Sigmoid colon (tissue), 7 donors: ENCODE results near the gene KRTAP4-11. TPM values are rescaled to one million over a fixed set of nuclear protein-coding genes. Genes with fewer than 3 reads are reported as not detected.

Source experiments
- DNase-seq: peaks from one replicate; pipeline ENCODE4 v3.0.0-alpha.2; 2019
- H3K27ac ChIP-seq, 4 donors: fragments of 200-600 bp; sonication (generic); one replicate each; pipeline ENCODE4 v1.5.1; 2016 to 2019; ENCODE audit warnings: mild to moderate bottlenecking in 1 of 4
- H3K27me3 ChIP-seq, 3 donors: fragments of 200-600 bp; sonication (generic); one replicate each; pipeline ENCODE4 v1.5.1; 2019; ENCODE audit warnings: mild to moderate bottlenecking in 1 of 3
- H3K36me3 ChIP-seq, 4 donors: fragments of 200-600 bp; sonication (generic); one replicate each; pipeline ENCODE4 v1.5.1; 2016 to 2019
- H3K4me1 ChIP-seq, 4 donors: fragments of 200-600 bp; sonication (generic); one replicate each; pipeline ENCODE4 v1.5.1; 2017 to 2019
- H3K4me3 ChIP-seq, 4 donors: fragments of 200-600 bp; sonication (generic); one replicate each; pipeline ENCODE4 v1.5.1; 2017 to 2019; ENCODE audit warnings: mild to moderate bottlenecking in 2 of 4, moderate library complexity in 1 of 4
- H3K9me3 ChIP-seq, 4 donors: fragments of 200-600 bp in 3 of 4; sonication (generic) in 3 of 4; one replicate each; pipeline versions ENCODE4 v1.5.1 to v1.6.1; 2013 to 2019
- EP300 ChIP-seq, 4 donors: sonication (generic); formaldehyde crosslinking; IDR thresholded peaks; one replicate each; pipeline ENCODE4 v1.6.1; 2017; ENCODE audit warnings: antibody characterized with exemption in 4 of 4
- POLR2A ChIP-seq, 2 donors: fragments of 450-650 bp; IDR thresholded peaks; one replicate each; pipeline ENCODE4 v1.6.1; 2016; ENCODE audit warnings: antibody characterized with exemption in 2 of 2, mild to moderate bottlenecking in 2 of 2, moderate library complexity in 2 of 2
- POLR2AphosphoS5 ChIP-seq, 4 donors: sonication (generic); formaldehyde crosslinking; IDR thresholded peaks; one replicate each; pipeline ENCODE4 v1.6.1; 2017; ENCODE audit warnings: antibody characterized with exemption in 4 of 4
- WGBS, 2 donors: extraction: QIAGEN DNeasy Blood & Tissue Kit; methylation state at CpG; one replicate each; pipeline ENCODE4 v1.1.7; 2013; 5-methylcytosine and 5-hydroxymethylcytosine counted together
- intact Hi-C: fragments of 100-400 bp; cut with DNase I; formaldehyde crosslinking; loops from one replicate; pipeline ENCODE4 v1.15.1; 2023
- polyA plus RNA-seq, 3 donors: library from polyadenylated mRNA; stranded (reverse); fragments of 200-250 nt; gene quantifications; one replicate each; pipeline ENCODE4 v1.2.3, GENCODE V29; 2013
- total RNA-seq, 4 donors: library from RNA; depleted of rRNA; stranded (reverse); fragments of >200 nt; gene quantifications; one replicate each; pipeline ENCODE4 v1.1.0, GENCODE V29; 2016
- TF ChIP-seq, protein P1 (sequence below), 4 experiments: fragments of 450-650 bp in 3 of 4; fragments of 200-600 bp in 1 of 4; IDR thresholded peaks; one replicate each; pipeline ENCODE4 v1.5.1; 2016 to 2019; ENCODE audit warnings: antibody characterized with exemption in 4 of 4, mild to moderate bottlenecking in 3 of 4, moderate library complexity in 2 of 4
- donor health status: healthy with polysubstance abuse.
- donor health status: Bipolar disorder and iron deficiency.
- donor health status: healthy.

KRTAP4-11 gene
- total and polyA plus RNA-seq, 7 donors = not detected

- no peaks in the 10 kb centered on the region for H3K27me3 ChIP-seq
- DNase-seq = no peak
- H3K36me3 ChIP-seq = no peaks in the 10 kb centered on the region
- intact Hi-C loops = no loop called here
- H3K27ac ChIP-seq = no peak overlapping the region
- H3K4me3 ChIP-seq = no peak overlapping the region
- no peaks in the 10 kb centered on the region for H3K4me1 ChIP-seq
- H3K9me3 ChIP-seq = no peaks in the 10 kb centered on the region
- WGBS, 2 donors = 57 to 76% methylated on average over 2 of the region's 2 CpGs
- TF ChIP-seq POLR2A (IDR thresholded peaks at IDR 0.05) = no peak
- TF ChIP-seq POLR2AphosphoS5 (IDR thresholded peaks at IDR 0.05) = no peak
- TF ChIP-seq EP300 (IDR thresholded peaks at IDR 0.05) = no peak
- TF ChIP-seq, protein P1, sequence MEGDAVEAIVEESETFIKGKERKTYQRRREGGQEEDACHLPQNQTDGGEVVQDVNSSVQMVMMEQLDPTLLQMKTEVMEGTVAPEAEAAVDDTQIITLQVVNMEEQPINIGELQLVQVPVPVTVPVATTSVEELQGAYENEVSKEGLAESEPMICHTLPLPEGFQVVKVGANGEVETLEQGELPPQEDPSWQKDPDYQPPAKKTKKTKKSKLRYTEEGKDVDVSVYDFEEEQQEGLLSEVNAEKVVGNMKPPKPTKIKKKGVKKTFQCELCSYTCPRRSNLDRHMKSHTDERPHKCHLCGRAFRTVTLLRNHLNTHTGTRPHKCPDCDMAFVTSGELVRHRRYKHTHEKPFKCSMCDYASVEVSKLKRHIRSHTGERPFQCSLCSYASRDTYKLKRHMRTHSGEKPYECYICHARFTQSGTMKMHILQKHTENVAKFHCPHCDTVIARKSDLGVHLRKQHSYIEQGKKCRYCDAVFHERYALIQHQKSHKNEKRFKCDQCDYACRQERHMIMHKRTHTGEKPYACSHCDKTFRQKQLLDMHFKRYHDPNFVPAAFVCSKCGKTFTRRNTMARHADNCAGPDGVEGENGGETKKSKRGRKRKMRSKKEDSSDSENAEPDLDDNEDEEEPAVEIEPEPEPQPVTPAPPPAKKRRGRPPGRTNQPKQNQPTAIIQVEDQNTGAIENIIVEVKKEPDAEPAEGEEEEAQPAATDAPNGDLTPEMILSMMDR (IDR thresholded peaks at IDR 0.05) = no peak
Observed at GRCh38 chr17:41133880-41134735, 15.9 kb upstream of the KRTAP4-11 start.

GRCh38 chr17:41131979-41132378 is 13.8 kb upstream of the KRTAP4-11 start:
- 68 to 77% methylated on average over 3 of the region's 3 CpGs for WGBS, 2 donors
- H3K27ac ChIP-seq = no peak overlapping the region
- H3K9me3 ChIP-seq = no peaks in the 10 kb centered on the region
- no peak overlapping the region for H3K4me3 ChIP-seq
- no peaks in the 10 kb centered on the region for H3K36me3 ChIP-seq
- H3K4me1 ChIP-seq = no peaks in the 10 kb centered on the region
- intact Hi-C loops = no loop called here
- no peak for DNase-seq
- no peaks in the 10 kb centered on the region for H3K27me3 ChIP-seq
- TF ChIP-seq EP300 (IDR thresholded peaks at IDR 0.05) (no peak), POLR2AphosphoS5 (IDR thresholded peaks at IDR 0.05) (no peak), POLR2A (IDR thresholded peaks at IDR 0.05) (no peak)
- TF ChIP-seq, protein P1 (IDR thresholded peaks at IDR 0.05) = no peak

- Histone ChIP-seq H3K27ac (no peak overlapping the region), H3K4me1 (no peaks in the 10 kb centered on the region), H3K4me3 (no peak overlapping the region), H3K9me3 (no peaks in the 10 kb centered on the region), H3K36me3 (no peaks in the 10 kb centered on the region), H3K27me3 (peaks cover 0 to 1% (median 0%) of the 10 kb centered on the region in 3 donors)
- TF ChIP-seq POLR2AphosphoS5 (IDR thresholded peaks at IDR 0.05) (no peak), EP300 (IDR thresholded peaks at IDR 0.05) (no peak), POLR2A (IDR thresholded peaks at IDR 0.05) (no peak)
- TF ChIP-seq, protein P1 (IDR thresholded peaks at IDR 0.05) = no peak
- 42 to 83% methylated on average over 1 of the region's 1 CpG for WGBS, 2 donors
- DNase-seq = no peak
- intact Hi-C loops = no loop called here
Observed at GRCh38 chr17:41127371-41127770, 9.2 kb upstream of the KRTAP4-11 start.

DNA sequence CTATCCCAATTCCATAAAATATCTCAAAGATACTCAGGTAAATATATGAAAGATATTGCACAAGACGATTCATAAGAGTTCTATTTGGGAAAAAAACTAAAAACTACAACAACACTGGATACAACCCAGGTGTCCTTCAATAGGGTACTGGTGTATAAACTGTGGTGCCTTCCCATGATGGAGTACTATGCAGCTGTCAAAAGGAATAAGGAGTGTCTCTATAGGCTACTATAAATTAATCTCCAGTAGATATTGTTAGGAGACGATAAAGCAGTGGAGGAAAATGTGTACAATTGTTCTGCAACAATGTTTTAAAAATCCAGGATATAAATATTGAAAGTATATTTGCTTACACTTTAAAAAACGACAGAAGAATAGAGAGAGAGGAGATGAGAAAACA is 8.2 kb upstream of the KRTAP4-11 start:
- intact Hi-C loops = no loop called here
- Histone ChIP-seq H3K27ac (no peak overlapping the region), H3K4me3 (no peak overlapping the region), H3K27me3 (peaks cover 0 to 4% (median 0%) of the 10 kb centered on the region in 3 donors), H3K36me3 (no peaks in the 10 kb centered on the region), H3K4me1 (no peaks in the 10 kb centered on the region), H3K9me3 (no peaks in the 10 kb centered on the region)
- DNase-seq = no peak
- WGBS, 2 donors = 83 to 91% methylated on average over 3 of the region's 3 CpGs
- TF ChIP-seq POLR2A (IDR thresholded peaks at IDR 0.05) (no peak), POLR2AphosphoS5 (IDR thresholded peaks at IDR 0.05) (no peak), EP300 (IDR thresholded peaks at IDR 0.05) (no peak)
- TF ChIP-seq, protein P1 (IDR thresholded peaks at IDR 0.05) = no peak
